Stimulated activated naive CD8-positive, alpha-beta T cell treated with anti-CD3 and anti-CD28 coated beads, Interleukin-15, Interleukin-2, amounts not matched to agents 100 U/mL and 50 U/mL, for 24 hours (primary cell): ENCODE results near the gene PHC1.
"Not testable (repeated sequence)": the region's sequence is repeated elsewhere in the genome, so short reads cannot be mapped to it uniquely, and the experiment has no call there.

Experiments used
- ATAC-seq: fragments of 150-1000 bp; cut with Tn5 transposase; one replicate; pipeline ENCODE4 v1.10.0; 2021
- DNase-seq: peaks from one replicate; pipeline ENCODE4 v3.0.0; 2021

PHC1 gene

DNA sequence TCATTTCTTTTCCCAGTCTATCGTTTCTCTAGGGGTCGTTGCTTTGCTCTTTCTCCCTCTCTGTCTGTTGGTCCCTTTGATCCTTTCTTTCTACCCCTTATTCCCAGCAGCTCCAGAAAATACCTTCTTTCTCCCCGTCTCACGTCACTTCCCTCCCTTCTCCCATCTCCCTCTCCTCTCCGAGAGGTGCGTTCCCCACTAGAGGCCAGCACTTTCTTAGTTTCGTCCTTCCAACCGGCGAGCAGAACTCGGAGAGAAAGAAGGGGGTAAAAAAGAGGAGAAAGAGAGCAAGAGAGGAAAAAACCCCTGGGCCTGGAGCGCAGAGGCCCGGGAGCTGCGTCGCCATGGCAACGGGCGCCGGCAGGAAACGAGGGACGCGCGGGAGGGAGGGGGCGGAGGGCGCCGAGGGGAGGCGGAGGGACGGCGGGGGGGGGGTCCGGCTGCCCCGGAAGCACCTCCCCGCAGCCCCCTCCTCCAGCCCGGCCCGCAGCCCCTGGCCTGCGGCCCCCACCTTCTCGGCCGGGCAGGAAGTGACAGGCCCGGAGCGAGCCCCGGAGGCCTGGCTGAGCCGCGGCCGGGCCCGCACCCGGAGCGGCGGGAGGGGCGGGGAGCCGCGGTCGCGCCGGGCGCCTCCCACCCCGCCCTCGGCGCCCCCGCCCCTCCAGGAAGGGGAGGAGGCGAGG lies at the start of gene PHC1:
Gene PHC1 (plus strand): TSS at position 477 of the 683 bp plus-strand sequence. CDS start 3,169 bp downstream, outside the sequence.
- peak; percentile 80 for DNase-seq
- peak; percentile 71 for ATAC-seq

DNA sequence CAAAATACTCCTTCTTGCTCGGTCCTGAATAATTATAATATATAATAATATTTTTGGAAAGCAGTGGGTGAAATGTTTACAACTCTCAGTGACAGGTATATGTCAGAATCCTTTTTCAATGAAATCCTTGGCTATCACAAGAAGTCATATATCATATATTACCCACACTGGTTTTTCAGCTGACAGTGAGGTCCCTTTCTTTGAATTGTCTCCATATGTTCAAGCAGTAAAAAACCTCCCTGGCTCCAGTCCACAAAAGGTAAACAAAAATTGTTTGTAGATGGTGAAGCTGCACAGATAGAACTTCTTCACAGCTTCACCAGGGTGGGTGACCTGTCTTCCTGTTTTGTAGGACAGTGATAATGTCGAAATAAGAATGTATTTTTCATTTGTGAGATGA lies 47.9 kb upstream of the PHC1 start:
- DNase-seq (no peak), ATAC-seq (no peak)

DNA sequence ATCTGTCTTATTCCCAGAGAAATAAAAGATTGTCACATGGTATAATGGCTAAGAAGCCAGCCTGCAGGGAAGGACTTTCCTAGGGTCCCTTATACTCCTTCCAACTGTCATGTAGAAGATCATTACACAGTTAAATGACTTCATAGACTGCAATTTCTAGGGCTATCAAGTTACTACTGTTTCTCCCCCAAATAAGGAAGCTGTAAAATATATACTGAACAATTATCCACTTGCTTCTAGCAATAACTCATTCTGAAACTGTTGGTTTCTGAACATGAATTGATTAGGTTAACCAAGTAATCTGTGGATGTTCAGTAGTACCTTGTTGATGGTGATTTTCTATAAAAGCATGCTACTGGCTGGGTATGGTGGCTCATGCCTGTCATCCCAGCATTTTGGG lies 47.3 kb upstream of the PHC1 start:
- DNase-seq (no peak), ATAC-seq (no peak)

DNA sequence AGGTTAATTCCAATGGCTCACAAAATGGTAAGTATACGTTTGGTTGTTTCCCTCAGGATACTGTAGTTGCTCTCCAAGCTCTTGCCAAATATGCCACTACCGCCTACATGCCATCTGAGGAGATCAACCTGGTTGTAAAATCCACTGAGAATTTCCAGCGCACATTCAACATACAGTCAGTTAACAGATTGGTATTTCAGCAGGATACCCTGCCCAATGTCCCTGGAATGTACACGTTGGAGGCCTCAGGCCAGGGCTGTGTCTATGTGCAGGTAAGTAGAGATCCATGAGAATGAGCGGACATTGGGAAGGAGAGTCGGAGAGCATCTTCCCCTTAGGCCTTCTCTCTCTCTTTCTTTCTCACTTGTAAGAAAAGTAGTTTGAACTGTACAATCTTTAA lies 46.5 kb upstream of the PHC1 start:
- DNase-seq, result no peak
- ATAC-seq, result no peak

DNA sequence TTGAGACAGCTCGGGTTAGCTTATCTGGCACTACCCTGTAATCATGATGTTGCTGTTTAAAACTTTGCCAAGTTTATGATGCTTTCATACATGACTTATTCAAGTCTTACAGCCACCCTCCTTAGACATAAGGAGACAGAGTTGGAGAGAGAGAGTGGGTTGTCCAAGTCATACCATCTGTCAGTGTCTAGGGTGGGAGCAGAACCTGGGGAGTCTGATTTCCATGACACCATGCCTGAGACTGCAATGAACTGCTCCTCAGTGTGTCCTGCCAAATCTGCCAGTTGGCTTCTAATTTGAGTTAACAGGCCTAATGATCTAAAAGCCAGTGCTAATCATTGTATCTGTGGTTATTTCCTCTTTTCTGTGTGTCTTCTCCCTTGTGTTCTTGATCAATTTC lies 43.7 kb upstream of the PHC1 start:
- no peak for ATAC-seq
- DNase-seq, result no peak

DNA sequence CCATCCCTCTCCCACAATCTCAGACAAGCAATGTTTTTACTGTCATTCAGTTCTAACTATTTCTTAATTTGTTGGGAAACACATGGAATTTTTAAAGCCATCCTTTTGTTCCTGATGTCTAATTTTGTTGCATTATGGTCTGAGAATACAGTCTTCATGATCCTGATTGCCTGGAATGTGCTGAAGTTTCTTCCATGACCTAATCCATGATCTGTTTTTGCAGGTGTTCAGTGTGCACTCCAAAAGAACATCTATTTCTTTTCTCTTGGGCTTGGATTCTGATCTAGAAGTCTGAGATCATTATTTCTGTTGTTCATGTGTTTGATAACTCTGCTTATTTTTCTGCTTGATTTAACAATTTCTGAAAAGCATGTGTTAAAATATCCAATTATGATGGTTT lies 43.2 kb upstream of the PHC1 start:
- DNase-seq (no peak), ATAC-seq (no peak)

DNA sequence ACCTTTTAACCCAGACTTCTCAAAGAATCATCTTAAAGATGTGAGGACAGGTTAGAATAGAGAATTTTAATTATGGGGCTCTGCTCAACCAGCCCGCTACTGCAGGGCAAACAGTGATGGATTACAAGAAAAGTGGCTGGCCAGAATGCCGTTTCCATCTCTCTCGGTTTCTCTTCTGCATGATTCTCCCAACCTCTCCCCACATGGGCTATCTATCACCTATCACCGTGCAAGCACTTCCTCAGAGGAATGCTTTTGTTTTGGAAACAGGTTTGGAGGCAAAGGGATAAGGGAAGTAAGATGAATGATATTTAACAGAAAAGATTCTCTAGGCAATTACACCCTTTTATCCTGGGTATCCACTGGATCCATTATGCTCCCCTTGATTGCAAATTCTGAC lies 37.4 kb upstream of the PHC1 start:
- ATAC-seq (no peak), DNase-seq (no peak)

DNA sequence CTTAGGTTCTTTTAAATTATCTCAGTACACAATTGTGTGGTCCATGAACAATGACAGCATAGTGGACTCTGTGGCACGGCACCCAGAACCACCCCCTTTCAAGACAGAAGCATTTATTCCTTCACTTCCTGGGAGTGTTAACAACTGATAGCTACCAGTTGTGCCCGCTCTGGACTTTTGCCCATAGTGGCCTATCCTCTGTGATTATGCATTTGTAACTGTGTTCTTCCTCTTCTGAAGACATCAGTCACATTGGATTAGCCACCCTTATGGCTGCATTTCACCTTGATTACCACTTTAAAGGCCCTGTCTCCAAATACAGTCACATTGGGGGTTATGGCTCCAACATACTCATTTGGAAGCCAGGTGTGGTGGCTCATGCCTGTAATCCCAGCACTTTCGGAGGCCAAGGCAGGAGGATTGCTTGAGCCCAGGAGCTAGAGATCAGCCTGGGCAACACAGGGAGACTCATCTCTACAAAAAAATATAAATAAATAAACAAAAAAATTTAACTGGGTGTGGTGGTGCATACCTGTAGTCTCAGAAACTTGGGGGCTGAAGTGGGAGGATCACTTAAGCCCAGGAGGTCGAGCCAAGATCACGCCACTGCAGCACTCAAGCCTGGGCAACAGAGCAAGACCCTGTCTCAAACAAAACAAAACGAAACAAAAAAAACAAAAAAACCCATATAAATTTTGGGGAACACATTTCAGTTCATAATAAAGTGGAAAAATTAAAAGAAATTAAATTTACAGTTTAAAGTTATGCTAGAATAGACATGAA lies 27.6 kb upstream of the PHC1 start:
- DNase-seq (no peak), ATAC-seq (no peak)

DNA sequence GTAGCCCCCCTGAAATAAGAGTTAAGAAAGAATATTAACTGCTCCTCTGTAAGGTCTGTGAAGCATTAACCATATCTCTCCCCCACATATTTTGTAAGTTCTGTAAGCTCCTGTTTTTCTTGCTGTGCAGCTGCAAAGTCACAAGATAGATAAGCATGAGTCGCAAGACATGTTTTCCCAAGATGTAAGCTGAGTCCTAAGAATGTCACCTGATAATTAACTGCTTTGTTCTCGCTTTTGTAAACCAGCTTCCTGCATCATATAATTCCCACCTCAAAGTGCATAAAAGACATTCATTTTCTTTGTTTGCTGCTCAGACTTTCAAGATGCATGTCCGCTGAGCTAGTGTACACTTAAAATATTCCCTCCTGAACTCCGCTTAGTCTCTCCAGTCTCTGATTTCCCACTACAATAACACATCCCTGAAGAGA lies 27.0 kb upstream of the PHC1 start:
- DNase-seq, result no peak
- no peak for ATAC-seq

DNA sequence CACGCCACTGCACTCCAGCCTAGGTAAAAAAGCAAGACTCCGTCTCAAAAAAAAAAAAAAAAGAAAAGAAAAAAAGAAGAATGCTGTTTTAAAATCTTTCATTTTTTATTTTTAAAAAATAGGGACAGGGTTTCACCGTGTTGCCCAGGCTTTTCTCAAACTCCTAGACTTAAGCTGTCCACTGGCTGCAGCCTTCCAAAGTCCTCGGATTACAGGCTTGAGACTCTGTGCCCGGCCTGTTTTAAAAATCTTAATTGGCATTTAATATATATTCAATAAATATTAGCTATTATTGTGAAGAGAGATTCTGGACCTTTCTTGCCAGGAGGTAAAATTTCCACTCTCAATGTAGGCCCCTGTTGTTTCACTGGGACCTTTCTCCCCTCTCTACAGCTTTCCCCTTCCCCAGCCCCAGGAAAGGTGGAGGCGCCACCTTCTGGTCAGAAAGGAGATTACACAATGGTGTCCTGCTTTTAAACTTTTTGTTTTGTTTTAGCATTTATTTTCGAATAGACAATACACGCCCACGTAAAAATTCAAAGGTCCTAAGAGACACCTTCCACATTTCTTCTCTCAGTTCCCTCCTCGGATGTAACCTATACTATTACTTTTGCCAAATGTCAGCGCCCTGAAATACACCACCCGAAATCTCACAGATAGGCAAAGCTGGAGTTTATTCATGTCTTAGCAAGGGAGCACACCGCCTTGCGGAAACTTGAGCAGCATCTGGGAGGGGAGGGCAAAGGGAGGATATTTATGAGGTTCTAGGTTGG lies 23.8 kb upstream of the PHC1 start:
- ATAC-seq (peak; percentile 62), DNase-seq (peak; percentile 73)

DNA sequence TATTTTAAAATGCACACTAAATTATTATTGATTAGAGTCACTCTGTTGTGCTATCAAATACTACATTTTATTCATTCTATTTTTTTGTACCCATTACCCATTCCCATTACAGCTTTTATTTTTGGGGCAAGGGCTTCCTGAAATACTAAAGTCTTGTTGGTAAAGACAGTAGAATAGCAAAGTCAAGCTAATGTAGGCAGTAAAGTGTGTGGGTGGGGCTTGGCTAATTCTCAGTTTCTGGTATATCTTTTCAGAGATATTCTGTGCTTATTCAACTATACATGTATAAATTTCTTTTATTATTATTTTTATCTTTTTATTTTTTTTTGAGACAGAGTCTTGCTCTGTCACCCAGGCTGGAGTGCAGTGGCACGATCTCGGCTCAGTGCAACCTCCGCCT lies 22.3 kb upstream of the PHC1 start:
- ATAC-seq, result no peak

DNA sequence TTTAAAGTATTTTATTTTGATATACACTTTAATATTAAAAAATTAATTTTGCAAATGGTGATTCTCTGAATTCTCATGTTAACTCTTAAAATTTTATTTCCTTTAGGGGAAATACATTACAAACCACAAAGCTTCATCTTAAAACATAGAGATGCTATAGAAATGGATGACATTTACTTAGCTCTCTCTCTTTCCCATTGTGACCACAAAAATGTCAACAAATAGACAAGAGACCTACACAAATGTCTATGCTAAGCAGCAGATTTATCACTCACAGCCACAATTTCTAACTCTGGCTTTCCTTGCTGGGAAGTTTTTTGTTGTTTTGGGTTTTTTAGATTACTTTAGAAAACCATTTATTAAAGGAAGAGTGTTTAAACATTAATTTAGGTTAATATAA lies 19.9 kb upstream of the PHC1 start:
- ATAC-seq (peak; percentile 62), DNase-seq (no peak)

More for the DNA sequence above, 22.3 kb upstream of the PHC1 start:
- DNase-seq, result no peak

DNA sequence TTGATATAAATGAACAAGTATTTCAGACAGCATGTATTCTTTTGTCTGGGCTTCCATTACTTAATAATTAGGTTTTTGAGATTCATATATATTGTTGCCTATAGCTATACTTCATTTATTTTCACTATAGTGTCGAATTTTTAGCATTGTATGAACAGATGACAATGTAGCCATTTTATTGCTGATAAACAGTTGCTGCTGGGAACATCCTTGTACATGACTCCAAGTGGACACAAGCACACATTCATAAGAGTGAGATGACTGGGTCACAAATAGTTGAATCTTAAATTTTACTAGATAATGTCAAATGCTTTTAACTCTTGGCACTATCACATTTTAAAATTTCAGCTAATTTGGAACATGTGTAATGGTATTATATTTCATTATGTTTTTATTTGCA lies 19.3 kb upstream of the PHC1 start:
- no peak for DNase-seq
- no peak for ATAC-seq

DNA sequence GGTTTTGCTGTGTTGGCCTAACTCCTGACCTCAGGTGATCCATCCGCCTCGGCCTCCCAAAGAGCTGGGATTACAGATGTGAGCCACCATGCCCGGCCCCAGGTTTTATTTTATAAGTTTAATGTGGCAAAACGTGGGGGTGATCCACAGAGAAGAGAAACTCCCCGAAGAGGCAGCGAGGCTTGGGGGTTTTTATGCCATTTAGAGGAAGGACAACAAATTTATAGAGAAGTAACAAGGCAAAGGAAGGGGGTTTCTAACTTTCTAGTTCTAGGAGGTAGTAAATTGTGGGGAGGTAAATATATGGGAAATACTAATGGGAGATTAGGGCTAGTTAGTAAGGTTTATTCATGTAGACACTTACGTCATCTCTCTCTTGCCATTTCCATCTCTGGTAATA lies 17.2 kb upstream of the PHC1 start:
- no peak for DNase-seq
- ATAC-seq, result no peak

DNA sequence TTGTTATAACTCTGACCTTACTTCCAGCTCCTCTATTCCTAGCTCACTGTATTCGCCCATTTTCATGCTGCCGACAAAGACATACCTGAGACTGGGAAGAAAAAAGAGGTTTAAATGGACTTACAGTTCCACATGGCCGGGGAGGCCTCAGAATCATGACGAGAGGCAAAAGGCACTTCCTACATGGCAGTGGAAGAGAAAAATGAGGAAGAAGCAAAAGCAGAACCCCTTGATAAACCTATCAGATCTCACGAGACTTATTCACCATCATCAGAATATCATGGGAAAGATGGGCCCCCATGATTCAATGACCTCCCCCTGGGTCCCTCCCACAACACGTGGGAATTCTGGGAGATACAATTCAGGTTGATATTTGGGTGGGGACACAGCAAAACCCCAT lies 14.5 kb upstream of the PHC1 start:
- no peak for DNase-seq
- ATAC-seq, result no peak

DNA sequence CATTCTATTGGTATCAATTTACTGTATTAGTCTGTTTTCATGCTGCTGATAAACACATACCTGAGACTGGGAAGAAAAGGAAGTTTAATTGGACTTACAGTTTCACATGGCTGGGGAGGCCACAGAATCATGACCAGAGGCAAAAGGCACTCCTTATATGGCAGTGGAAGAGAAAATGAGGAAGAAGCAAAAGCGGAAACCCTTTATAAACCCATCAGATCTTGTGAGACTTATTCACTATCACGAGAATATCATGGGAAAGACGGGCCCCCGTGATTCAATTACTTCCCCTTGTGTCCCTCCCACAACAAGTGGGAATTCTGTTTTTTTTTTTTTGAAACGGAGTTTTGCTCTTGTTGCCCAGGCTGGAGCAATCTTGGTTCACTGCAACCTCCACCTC lies 11.6 kb upstream of the PHC1 start:
- ATAC-seq, DNase-seq: not testable (repeated sequence)

DNA sequence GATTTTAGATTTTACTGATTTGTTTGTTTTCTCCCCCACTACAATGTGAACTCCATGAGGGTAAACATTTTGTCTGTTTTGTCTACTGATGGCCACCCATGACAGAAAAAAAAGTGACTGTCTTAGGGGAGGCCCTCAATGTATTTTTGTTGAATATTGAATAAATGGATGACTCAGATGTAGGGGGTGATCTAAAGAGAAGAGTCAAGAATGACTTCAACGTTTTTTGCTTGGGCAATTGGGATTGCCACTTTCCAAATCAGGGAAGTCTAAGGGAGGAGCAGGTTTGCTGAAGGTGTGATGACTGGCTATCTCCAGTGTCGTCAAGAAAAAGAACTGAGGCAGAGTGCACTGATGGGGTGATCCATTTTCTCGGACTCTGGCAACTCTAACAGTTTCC lies 10.7 kb upstream of the PHC1 start:
- DNase-seq, result no peak

DNA sequence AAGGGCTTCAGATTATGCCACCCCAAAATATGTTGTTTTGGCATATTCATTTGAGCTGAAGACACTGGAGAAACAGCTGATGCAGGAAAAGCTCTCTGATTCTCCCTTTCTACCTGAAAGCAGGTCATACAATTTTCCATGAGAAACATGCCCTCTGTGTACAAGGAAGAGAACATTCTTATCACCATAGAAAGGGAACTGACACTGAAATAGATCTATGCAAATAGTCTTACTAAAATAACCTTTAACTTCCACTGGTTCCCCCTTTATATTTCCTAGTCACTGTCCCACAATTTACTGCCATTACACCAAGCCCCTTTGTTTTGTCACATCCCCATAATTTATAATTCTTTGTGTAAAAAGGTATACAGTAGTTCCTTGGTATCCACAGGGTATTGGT lies 9.6 kb upstream of the PHC1 start:
- DNase-seq, result no peak
- ATAC-seq, result no peak

More for the DNA sequence above, 10.7 kb upstream of the PHC1 start:
- ATAC-seq, result no peak

DNA sequence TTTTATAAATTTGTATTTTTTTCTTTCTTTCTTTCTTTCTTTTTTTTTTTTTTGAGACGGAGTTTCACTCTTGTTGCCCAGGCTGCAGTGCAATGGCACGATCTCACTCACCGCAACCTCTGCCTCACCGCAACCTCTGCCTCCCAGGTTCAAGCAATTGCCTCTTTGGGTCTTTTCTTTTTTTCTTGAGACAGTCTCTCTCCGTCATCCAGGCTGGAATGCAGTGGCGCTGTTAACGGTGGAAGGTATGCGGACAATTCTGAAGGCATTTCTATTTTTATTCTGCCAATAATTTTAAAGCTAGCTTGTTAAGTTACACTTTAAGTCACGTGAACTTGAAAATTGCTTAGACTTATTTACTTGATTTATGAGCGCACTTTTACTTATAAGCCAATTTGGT lies 8.8 kb upstream of the PHC1 start:
- no peak for ATAC-seq
- no peak for DNase-seq

DNA sequence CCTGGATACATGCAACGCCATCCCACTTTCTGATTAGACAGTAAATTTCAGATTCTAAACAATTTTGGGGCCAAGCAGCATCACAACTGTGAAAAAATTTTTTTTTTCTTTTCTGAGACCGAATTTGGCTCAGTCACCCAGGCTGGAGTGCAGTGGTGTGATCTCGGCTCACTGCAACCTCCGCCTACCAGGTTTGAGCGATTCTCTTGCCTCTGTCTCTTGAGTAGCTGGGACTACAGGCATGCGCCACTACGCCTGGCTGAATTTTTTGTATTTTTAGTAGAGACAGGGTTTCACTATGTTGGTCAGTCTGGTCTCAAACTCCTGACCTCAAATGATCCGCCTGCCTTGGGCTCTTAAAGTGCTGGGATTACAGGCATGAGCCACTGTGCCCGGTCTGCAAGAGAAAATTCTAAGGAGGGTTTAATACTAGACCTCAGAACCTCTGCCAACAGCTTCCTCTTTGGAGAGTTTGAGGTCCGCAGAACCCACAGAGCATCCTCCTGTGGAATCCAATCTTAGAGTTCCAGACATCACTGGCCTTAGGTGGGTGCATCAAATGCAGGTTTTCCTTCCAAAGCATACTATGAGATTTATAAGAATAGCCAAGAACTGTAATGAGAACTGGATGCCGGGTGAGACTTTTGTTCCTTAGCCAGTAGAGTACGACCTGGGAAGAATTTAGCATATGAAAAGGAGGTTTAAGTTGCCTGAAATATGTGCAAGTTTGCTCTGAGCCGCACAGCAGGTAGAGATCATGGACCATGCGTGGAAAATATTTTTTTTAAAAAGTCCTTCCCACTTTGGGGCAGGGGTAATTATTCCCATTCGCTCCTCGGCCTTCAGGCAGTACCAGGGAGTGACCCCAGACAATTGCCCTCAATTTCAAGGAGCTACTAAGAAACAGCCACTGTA lies 7.8 kb upstream of the PHC1 start:
- ATAC-seq, result no peak
- DNase-seq, result no peak

DNA sequence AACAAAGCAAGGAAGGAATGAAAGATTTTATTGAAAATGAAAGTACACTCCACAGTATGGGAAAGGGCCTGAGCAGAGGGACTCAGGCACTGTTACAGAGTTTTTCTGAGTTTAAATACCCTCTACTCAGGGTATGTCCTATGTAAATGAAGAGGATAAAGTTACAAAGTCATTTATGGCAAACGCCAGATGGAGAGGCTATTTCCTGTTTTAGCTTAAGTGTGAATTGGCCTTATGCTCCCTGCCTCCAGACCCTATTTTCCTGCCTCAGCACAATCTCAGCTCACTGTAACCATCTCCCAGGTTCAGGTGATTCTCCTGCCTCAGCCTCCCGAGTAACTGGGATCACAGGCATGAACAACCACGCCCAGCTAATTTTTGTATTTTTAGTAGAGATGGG lies 6.8 kb upstream of the PHC1 start:
- ATAC-seq (no peak), DNase-seq (no peak)

DNA sequence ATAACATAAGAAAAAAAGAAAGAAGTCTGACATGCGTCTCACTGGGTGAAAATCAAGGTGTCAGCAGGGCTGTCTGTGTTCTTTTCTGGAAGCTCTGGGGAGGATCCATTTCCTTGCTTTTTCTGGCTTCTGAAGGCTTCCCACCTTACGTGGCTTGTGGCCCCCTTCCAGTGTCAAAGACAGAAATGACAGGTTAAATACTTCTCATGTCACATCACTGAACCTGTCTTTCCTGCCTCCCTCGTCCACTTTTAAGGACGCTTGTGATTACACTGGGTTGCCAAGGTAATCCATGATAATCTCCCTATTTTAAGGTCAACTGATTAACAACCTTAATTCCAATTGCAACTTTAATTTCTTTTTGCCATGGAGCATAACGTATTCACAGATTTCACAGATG lies 4.6 kb upstream of the PHC1 start:
- DNase-seq, result no peak

More for the DNA sequence above, 4.6 kb upstream of the PHC1 start:
- no peak for ATAC-seq
